ENCODE results near the gene ANO8. TPM values are rescaled to one million over a fixed set of nuclear protein-coding genes. Genes with fewer than 3 reads are reported as not detected.

Gene ANO8
- total RNA-seq, 1 donor from 2014 or later = 9.2 TPM

- intact Hi-C loops (cut with micrococcal nuclease) = no loop called here
- Mint-ChIP-seq H3K36me3 (ENCODE audit: low read depth) (peaks cover 20% of the 10 kb centered on the region), H3K4me3 (ENCODE audit: low read depth) (no peak overlapping the region), H3K4me1 (ENCODE audit: low read depth) (no peaks in the 10 kb centered on the region), H3K9me3 (no peaks in the 10 kb centered on the region), H3K27me3 (ENCODE audit: low read depth) (no peaks in the 10 kb centered on the region), H3K27ac (no peak overlapping the region)
- no peak for DNase-seq (ENCODE audit: low spot score)
These were observed 11.2 kb downstream of the ANO8 start for GRCh38 chr19:17323300-17323963.

GRCh38 chr19:17322854-17323253 lies 11.8 kb downstream of the ANO8 start:
- Mint-ChIP-seq H3K27me3 (ENCODE audit: low read depth) (no peaks in the 10 kb centered on the region), H3K4me3 (ENCODE audit: low read depth) (no peak overlapping the region), H3K9me3 (no peaks in the 10 kb centered on the region), H3K27ac (no peak overlapping the region), H3K36me3 (ENCODE audit: low read depth) (peaks cover 22% of the 10 kb centered on the region), H3K4me1 (ENCODE audit: low read depth) (no peaks in the 10 kb centered on the region)
- DNase-seq (ENCODE audit: low spot score) = no peak
- intact Hi-C loops (cut with micrococcal nuclease) = no loop called here

- Mint-ChIP-seq H3K27me3 (ENCODE audit: low read depth) (no peaks in the 10 kb centered on the region), H3K4me1 (ENCODE audit: low read depth) (no peaks in the 10 kb centered on the region), H3K27ac (no peak overlapping the region), H3K36me3 (ENCODE audit: low read depth) (peaks cover 26% of the 10 kb centered on the region), H3K4me3 (ENCODE audit: low read depth) (no peak overlapping the region), H3K9me3 (no peaks in the 10 kb centered on the region)
- intact Hi-C loops (cut with micrococcal nuclease) = no loop called here
- DNase-seq (ENCODE audit: low spot score) = no peak
These were observed 12.8 kb downstream of the ANO8 start for GRCh38 chr19:17321655-17322489.

- H3K4me1 Mint-ChIP-seq (ENCODE audit: low read depth) = peaks cover 3% of the 10 kb centered on the region
- H3K27ac Mint-ChIP-seq = no peak overlapping the region
- H3K4me3 Mint-ChIP-seq (ENCODE audit: low read depth) = no peak overlapping the region
- intact Hi-C loops (cut with micrococcal nuclease) = no loop called here
- peaks cover 37% of the 10 kb centered on the region for H3K36me3 Mint-ChIP-seq (ENCODE audit: low read depth)
- H3K27me3 Mint-ChIP-seq (ENCODE audit: low read depth) = no peaks in the 10 kb centered on the region
- no peak for DNase-seq (ENCODE audit: low spot score)
- no peaks in the 10 kb centered on the region for H3K9me3 Mint-ChIP-seq
These were observed 14.2 kb downstream of the ANO8 start for GRCh38 chr19:17320435-17320834.

GRCh38 chr19:17319473-17320238 lies 15.0 kb downstream of the ANO8 start:
- H3K27ac Mint-ChIP-seq = no peak overlapping the region
- no peak for DNase-seq (ENCODE audit: low spot score)
- intact Hi-C loops (cut with micrococcal nuclease) = no loop called here
- no peak overlapping the region for H3K4me3 Mint-ChIP-seq (ENCODE audit: low read depth)
- peaks cover 3% of the 10 kb centered on the region for H3K4me1 Mint-ChIP-seq (ENCODE audit: low read depth)
- peaks cover 38% of the 10 kb centered on the region for H3K36me3 Mint-ChIP-seq (ENCODE audit: low read depth)
- H3K27me3 Mint-ChIP-seq (ENCODE audit: low read depth) = no peaks in the 10 kb centered on the region
- H3K9me3 Mint-ChIP-seq = no peaks in the 10 kb centered on the region

- DNase-seq (ENCODE audit: low spot score) = no peak
- Mint-ChIP-seq H3K4me3 (ENCODE audit: low read depth) (no peak overlapping the region), H3K27me3 (ENCODE audit: low read depth) (no peaks in the 10 kb centered on the region), H3K27ac (no peak overlapping the region), H3K36me3 (ENCODE audit: low read depth) (peaks cover 43% of the 10 kb centered on the region), H3K9me3 (no peaks in the 10 kb centered on the region), H3K4me1 (ENCODE audit: low read depth) (peaks cover 3% of the 10 kb centered on the region)
- intact Hi-C loops (cut with micrococcal nuclease) = no loop called here
These were observed 15.7 kb downstream of the ANO8 start for GRCh38 chr19:17318966-17319365.

- Mint-ChIP-seq H3K27me3 (ENCODE audit: low read depth) (no peaks in the 10 kb centered on the region), H3K9me3 (no peaks in the 10 kb centered on the region), H3K27ac (no peak overlapping the region), H3K36me3 (ENCODE audit: low read depth) (peaks cover 36% of the 10 kb centered on the region), H3K4me1 (ENCODE audit: low read depth) (peaks cover 16% of the 10 kb centered on the region), H3K4me3 (ENCODE audit: low read depth) (no peak overlapping the region)
- intact Hi-C loops (cut with micrococcal nuclease) = no loop called here
- DNase-seq (ENCODE audit: low spot score) = no peak
These were observed 20.6 kb downstream of the ANO8 start for GRCh38 chr19:17314007-17314593.

- Mint-ChIP-seq H3K27me3 (ENCODE audit: low read depth) (no peaks in the 10 kb centered on the region), H3K4me3 (ENCODE audit: low read depth) (no peak overlapping the region), H3K27ac (no peak overlapping the region), H3K4me1 (ENCODE audit: low read depth) (peaks cover 23% of the 10 kb centered on the region), H3K9me3 (no peaks in the 10 kb centered on the region), H3K36me3 (ENCODE audit: low read depth) (peaks cover 35% of the 10 kb centered on the region)
- intact Hi-C loops (cut with micrococcal nuclease) = no loop called here
- DNase-seq (ENCODE audit: low spot score) = no peak
These were observed 22.2 kb downstream of the ANO8 start for GRCh38 chr19:17312189-17313113.

GRCh38 chr19:17311455-17312188 lies 23.0 kb downstream of the ANO8 start:
- Mint-ChIP-seq H3K27me3 (ENCODE audit: low read depth) (no peaks in the 10 kb centered on the region), H3K27ac (peak overlapping the region; percentile 59), H3K36me3 (ENCODE audit: low read depth) (peaks cover 30% of the 10 kb centered on the region), H3K4me3 (ENCODE audit: low read depth) (peak overlapping the region; percentile 66), H3K9me3 (no peaks in the 10 kb centered on the region), H3K4me1 (ENCODE audit: low read depth) (peaks cover 24% of the 10 kb centered on the region)
- intact Hi-C loops (cut with micrococcal nuclease) = no loop called here
- no peak for DNase-seq (ENCODE audit: low spot score)

GRCh38 chr19:17309965-17310461 lies 24.6 kb downstream of the ANO8 start:
- Mint-ChIP-seq H3K27me3 (ENCODE audit: low read depth) (no peaks in the 10 kb centered on the region), H3K4me3 (ENCODE audit: low read depth) (peak overlapping the region; percentile 98), H3K36me3 (ENCODE audit: low read depth) (peaks cover 20% of the 10 kb centered on the region), H3K27ac (peak overlapping the region; percentile 95), H3K9me3 (no peaks in the 10 kb centered on the region), H3K4me1 (ENCODE audit: low read depth) (peaks cover 26% of the 10 kb centered on the region)
- intact Hi-C loops (cut with micrococcal nuclease) = loop anchor here (1.0 to 5.0 kb wide), 4 partner anchors 18 to 97 kb away; partner anchors contain the start of genes BST2, GTPBP3 and OCEL1
- DNase-seq (ENCODE audit: low spot score) = no peak
